OCI-LY1 (cell line): Measurements from ENCODE around the gene AFP.

Experiments
- H2AFZ ChIP-seq: fragments of 200-600 bp; sonication (generic), shearing (Covaris generic); 2 replicates; pipeline ENCODE4 v1.6.0; 2014; ENCODE audit warnings: antibody characterized with exemption, mild to moderate bottlenecking, low read length
- H3F3A ChIP-seq: fragments of 200-600 bp; sonication (generic), shearing (Covaris generic); 2 replicates; pipeline ENCODE4 v1.6.0; 2014; ENCODE audit warnings: mild to moderate bottlenecking, antibody characterized with exemption, low read length, moderate library complexity; ENCODE audit not compliant: insufficient read depth
- H3K27ac ChIP-seq: fragments of 200-600 bp; sonication (generic); 2 replicates; pipeline ENCODE4 v1.5.1; 2014; ENCODE audit warnings: low read length, mixed run types, mild to moderate bottlenecking, low read depth; ENCODE audit not compliant: poor library complexity, severe bottlenecking
- H3K27me3 ChIP-seq: fragments of 200-600 bp; sonication (generic); 2 replicates; pipeline ENCODE4 v1.6.0; 2014; ENCODE audit warnings: antibody characterized with exemption, mild to moderate bottlenecking, low read length, moderate library complexity; ENCODE audit not compliant: insufficient read depth
- H3K36me3 ChIP-seq: fragments of 200-600 bp; sonication (generic); 2 replicates; pipeline ENCODE4 v1.6.1; 2014; ENCODE audit warnings: mild to moderate bottlenecking, antibody characterized with exemption, low read length, moderate library complexity, mixed read lengths; ENCODE audit not compliant: insufficient read depth
- H3K4me1 ChIP-seq: fragments of 200-600 bp; sonication (generic); 2 replicates; pipeline ENCODE4 v1.5.1; 2014; ENCODE audit warnings: mild to moderate bottlenecking, low read length, moderate library complexity; ENCODE audit not compliant: insufficient read depth, severe bottlenecking
- H3K4me2 ChIP-seq: fragments of 200-600 bp; sonication (generic), shearing (Covaris generic); 2 replicates; pipeline ENCODE4 v1.6.1; 2014; ENCODE audit warnings: low read length
- H3K4me3 ChIP-seq: fragments of 200-600 bp; sonication (generic); 2 replicates; pipeline ENCODE4 v1.5.1; 2014; ENCODE audit warnings: low read length, low read depth, mild to moderate bottlenecking, mixed read lengths; ENCODE audit not compliant: poor library complexity, severe bottlenecking
- H3K79me2 ChIP-seq: fragments of 200-600 bp; shearing (Covaris generic); 2 replicates; pipeline ENCODE4 v1.6.1; 2016; ENCODE audit warnings: mixed run types, low read length, mixed read lengths; ENCODE audit not compliant: insufficient read depth
- H3K9ac ChIP-seq: fragments of 200-600 bp; sonication (generic), shearing (Covaris generic); 2 replicates; pipeline ENCODE4 v1.6.1; 2014; ENCODE audit warnings: mild to moderate bottlenecking, low read length, mixed read lengths
- H3K9me2 ChIP-seq: fragments of 200-600 bp; sonication (generic), shearing (Covaris generic); 2 replicates; pipeline ENCODE4 v1.6.1; 2014; ENCODE audit warnings: low read depth, mild to moderate bottlenecking, low read length, mixed read lengths
- H3K9me3 ChIP-seq: fragments of 200-600 bp; shearing (Covaris generic); 2 replicates; pipeline ENCODE4 v1.6.1; 2014; ENCODE audit warnings: low read length, mixed read lengths
- H4K20me1 ChIP-seq: fragments of 200-600 bp; sonication (generic), shearing (Covaris generic); 2 replicates; pipeline ENCODE4 v1.6.0; 2016; ENCODE audit warnings: mild to moderate bottlenecking, low read length; ENCODE audit not compliant: insufficient read depth
- CTCF ChIP-seq: fragments of 200-600 bp; sonication (generic), shearing (Covaris generic); IDR thresholded peaks from 2 replicates; pipeline ENCODE4 v1.5.1; 2017; ENCODE audit warnings: mild to moderate bottlenecking, antibody characterized with exemption, low read length, moderate library complexity, mixed read lengths
- EZH2 ChIP-seq: fragments of 200-600 bp; sonication (generic), shearing (Covaris generic); IDR thresholded peaks from 2 replicates; pipeline ENCODE4 v1.8.0; 2017; ENCODE audit warnings: borderline replicate concordance, mixed run types, mild to moderate bottlenecking, antibody characterized with exemption, low read length, moderate library complexity, mixed read lengths

The AFP gene

GRCh38 chr4:73460913-73461522 is 25.0 kb downstream of the AFP start:
- Histone ChIP-seq H3K36me3 (no peaks in the 10 kb centered on the region), H2AFZ (no peak overlapping the region), H3F3A (no peaks in the 10 kb centered on the region), H3K9me3 (no peaks in the 10 kb centered on the region), H3K9me2 (no peaks in the 10 kb centered on the region), H4K20me1 (no peaks in the 10 kb centered on the region), H3K9ac (no peak overlapping the region), H3K4me1 (no peaks in the 10 kb centered on the region), H3K4me3 (no peak overlapping the region), H3K79me2 (no peaks in the 10 kb centered on the region), H3K4me2 (no peak overlapping the region), H3K27ac (no peak overlapping the region), H3K27me3 (no peaks in the 10 kb centered on the region)
- TF ChIP-seq CTCF (no peak), EZH2 (no peak)

GRCh38 chr4:73468170-73468569 is 32.1 kb downstream of the AFP start:
- H2AFZ ChIP-seq, result no peak overlapping the region
- no peaks in the 10 kb centered on the region for H3K9me2 ChIP-seq
- H3K27me3 ChIP-seq, result no peaks in the 10 kb centered on the region
- H3K9me3 ChIP-seq, result no peaks in the 10 kb centered on the region
- no peak for TF ChIP-seq CTCF
- TF ChIP-seq EZH2, result no peak
- H3K36me3 ChIP-seq, result no peaks in the 10 kb centered on the region
- no peaks in the 10 kb centered on the region for H3K79me2 ChIP-seq
- H4K20me1 ChIP-seq, result no peaks in the 10 kb centered on the region
- no peak overlapping the region for H3K4me2 ChIP-seq
- no peak overlapping the region for H3K27ac ChIP-seq
- no peaks in the 10 kb centered on the region for H3F3A ChIP-seq
- no peaks in the 10 kb centered on the region for H3K4me1 ChIP-seq
- no peak overlapping the region for H3K9ac ChIP-seq
- H3K4me3 ChIP-seq, result no peak overlapping the region

- Histone ChIP-seq H3K9ac (no peak overlapping the region), H3K27ac (no peak overlapping the region), H3F3A (no peaks in the 10 kb centered on the region), H3K9me3 (0 out of 2 replicates have a peak, but pooled peaks cover 2% of the 10 kb centered on the region), H3K79me2 (no peaks in the 10 kb centered on the region), H4K20me1 (no peaks in the 10 kb centered on the region), H3K36me3 (no peaks in the 10 kb centered on the region; the same call in 1 of the 2 replicates), H3K4me3 (no peak overlapping the region), H2AFZ (no peak overlapping the region), H3K4me2 (no peak overlapping the region), H3K9me2 (no peaks in the 10 kb centered on the region), H3K27me3 (no peaks in the 10 kb centered on the region), H3K4me1 (no peaks in the 10 kb centered on the region)
- no peak for TF ChIP-seq EZH2
- no peak for TF ChIP-seq CTCF
Observed at GRCh38 chr4:73470728-73471127, 34.7 kb downstream of the AFP start.
